GM12873 (cell line): ENCODE results near the gene SPATC1L.

Experiments
- CTCF ChIP-seq: IDR thresholded peaks from 2 replicates; pipeline ENCODE4 v1.5.1; 2012; ENCODE audit warnings: low read depth, mild to moderate bottlenecking, moderate library complexity, low read length, control low read depth; ENCODE audit not compliant: insufficient read depth; ENCODE audit errors: missing control alignments

The SPATC1L gene

GRCh38 chr21:46180079-46180722, 4.1 kb downstream of the SPATC1L start:
- TF ChIP-seq CTCF: no peak

GRCh38 chr21:46179708-46180078, 4.6 kb downstream of the SPATC1L start:
- TF ChIP-seq CTCF: no peak

DNA sequence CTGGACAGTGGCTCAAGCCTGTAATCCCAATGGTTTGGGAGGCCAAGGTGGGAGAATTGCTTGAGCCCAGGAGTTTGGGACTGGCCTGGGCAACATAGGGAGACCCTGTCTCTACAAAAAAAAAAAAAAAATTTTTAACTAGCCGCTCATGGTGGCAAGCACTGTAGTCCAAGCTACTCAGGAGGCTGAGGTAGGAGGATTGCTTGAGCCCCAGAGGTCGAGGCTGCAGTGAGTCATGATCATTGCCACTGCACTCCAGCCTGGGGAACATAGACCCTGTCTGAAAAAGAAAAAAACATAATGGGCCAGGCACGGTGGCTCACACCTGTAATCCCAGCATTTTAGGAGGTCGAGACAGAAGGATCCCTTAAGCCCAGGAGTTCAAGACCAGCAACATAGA, 5.3 kb downstream of the SPATC1L start:
- no peak for TF ChIP-seq CTCF

DNA sequence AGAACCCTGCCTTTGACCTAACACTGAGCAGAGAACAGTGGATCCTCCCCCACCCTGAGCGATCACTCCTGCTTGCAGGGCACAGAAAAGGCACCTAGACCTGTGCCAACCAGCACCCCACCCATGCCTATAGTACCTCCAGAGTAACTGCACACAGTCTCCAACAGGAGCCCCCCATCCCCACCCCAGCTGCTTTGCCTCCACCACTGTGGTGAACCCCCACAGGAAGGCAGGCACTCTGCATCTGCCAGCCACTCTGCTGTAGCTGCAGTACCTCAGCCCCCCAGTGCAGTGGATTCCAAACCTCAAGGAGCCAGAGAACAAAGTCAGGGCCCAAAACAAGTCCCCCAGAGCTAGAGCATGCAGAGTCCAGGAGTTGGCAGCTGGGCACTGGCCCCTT, 10.7 kb downstream of the SPATC1L start:
- TF ChIP-seq CTCF: no peak

GRCh38 chr21:46172863-46173528, 11.3 kb downstream of the SPATC1L start:
- no peak for TF ChIP-seq CTCF

GRCh38 chr21:46171996-46172862, 12.0 kb downstream of the SPATC1L start:
- TF ChIP-seq CTCF: no peak

DNA sequence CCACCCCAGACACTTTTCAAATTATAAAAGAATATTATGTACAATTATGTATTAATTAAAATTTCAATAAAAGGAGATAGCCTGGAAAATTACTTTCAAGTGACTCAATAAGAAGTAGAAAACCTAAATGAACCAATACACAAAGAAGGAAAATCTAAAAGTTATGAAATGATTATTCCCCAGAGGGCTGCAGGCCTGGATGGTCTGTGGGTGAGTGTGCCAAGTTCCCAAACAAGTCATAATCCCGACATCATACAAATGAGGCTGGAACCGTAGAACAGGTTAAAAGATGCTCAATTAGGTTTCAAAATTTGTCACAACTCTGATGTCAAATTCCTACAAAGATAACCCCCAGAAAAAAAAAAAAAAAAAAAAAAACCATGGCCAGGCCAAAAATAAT, 12.7 kb downstream of the SPATC1L start:
- TF ChIP-seq CTCF: no peak
